NCI-H526 (cell line): ENCODE results near the gene NIPBL.
"Not testable (repeated sequence)": the region's sequence is repeated elsewhere in the genome, so short reads cannot be mapped to it uniquely, and the experiment has no call there.

Source experiments
- DNase-seq, 2 experiments: peaks; one replicate each; lab custom pipeline; 2025; lab: John Stamatoyannopoulos, UW

The NIPBL gene

DNA sequence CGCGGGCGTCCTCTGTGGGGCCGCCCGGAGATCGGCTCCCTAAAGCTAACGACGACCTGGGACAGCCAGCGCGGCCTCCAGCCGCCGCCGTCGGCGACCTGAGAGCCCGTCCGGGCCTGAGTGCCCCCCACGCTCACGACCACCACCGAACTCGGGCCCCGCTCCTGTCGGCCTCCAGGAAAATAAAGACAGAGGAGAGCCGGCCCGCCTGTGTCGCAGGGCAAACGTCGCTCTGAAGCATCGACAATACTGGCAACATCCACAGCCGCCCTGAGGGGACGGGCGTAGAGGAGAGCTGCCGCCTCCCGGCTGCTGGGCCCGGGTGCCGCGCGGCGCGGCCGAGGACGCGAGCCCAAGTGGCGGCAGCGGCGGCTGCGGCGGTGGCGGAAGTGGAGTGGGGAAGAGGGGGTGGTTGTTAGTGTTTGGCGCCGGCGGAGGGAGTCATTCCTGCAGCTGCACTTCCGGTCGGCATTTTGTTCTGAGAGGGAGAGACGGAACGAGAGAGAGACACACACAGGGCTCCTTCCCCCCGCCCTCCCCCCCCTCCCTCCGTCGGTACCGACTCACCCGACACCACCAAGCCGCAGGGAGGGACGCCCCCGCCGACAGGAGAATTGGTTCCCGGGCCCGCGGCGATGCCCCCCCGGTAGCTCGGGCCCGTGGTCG is at the start of gene NIPBL:
TSS of gene NIPBL (plus strand) at position 471 of the 666 bp plus-strand sequence. CDS start 76,928 bp downstream, outside the sequence.
- DNase-seq = peak; percentile 99

GRCh38 chr5:36832274-36832673 is 44.3 kb upstream of the NIPBL start:
- DNase-seq = no peak

- DNase-seq = no peak
Measured at GRCh38 chr5:36836831-36837230, 39.7 kb upstream of the NIPBL start.

DNA sequence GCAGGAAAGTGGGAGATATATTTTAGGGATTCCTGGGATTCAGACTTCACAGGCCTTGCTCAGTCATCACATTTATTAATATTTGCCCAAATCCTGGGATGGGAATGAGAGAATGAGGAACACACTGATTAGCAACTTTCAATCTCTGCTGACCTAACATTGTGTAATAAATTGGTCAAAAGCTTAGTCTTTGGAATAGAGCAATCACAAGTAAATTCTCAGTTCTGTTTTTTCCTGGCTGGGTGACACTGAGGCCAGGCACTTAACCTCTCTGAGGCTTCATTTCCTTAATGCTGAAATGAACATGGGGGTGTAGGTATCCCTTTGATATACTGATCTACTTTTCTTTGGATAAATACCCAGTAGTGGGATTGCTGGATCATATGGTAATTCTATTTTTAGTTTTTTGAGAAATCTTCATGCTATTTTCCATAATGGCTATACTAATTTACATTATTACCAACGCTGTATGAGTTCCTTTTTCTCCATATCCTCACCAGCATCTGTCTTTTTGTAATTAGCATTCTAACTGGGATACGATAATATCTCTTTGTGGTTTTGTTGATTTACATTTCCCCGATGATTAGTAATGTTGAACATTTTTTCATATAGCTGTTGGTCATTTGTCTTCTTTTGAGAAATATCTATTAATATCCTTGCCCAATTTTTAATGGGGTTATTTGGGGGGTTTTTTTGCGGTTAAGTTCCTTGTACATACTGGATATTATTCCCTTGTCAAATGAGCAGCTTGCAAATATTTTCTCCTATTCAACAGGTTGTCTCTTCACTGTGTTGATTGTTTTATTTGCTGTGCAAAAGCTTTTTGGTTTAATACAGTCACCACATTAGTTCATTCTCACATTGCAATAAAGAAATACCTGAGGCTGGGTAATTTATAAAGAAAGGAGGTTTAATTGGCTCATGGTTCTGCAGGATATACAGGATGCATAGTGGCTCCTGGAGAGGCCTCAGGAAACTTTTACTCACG is 36.8 kb upstream of the NIPBL start:
- peak; percentile 77 to 84 for DNase-seq

- no peak for DNase-seq
Measured at GRCh38 chr5:36841677-36842076, 34.9 kb upstream of the NIPBL start.

DNA sequence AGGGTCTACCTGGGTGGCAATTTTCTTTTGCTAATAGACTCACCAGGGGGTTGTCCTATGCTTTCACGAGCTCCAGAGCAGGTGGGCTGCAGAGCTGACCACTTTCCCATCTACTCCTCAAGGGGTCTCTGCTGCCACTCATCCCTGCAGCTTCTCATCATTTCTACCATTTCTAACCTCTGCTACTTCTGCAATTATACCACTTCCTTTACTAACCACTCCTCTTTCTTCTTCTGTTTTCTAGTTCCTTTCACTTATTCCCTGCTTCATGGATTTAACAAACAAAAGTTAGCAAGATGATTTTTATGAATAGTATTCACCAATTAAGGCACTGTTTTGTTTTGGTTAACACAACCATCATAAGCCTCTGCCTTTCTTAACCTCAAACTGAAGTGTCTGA is 34.5 kb upstream of the NIPBL start:
- DNase-seq = no peak

GRCh38 chr5:36844305-36844704 is 32.3 kb upstream of the NIPBL start:
- no peak for DNase-seq

DNA sequence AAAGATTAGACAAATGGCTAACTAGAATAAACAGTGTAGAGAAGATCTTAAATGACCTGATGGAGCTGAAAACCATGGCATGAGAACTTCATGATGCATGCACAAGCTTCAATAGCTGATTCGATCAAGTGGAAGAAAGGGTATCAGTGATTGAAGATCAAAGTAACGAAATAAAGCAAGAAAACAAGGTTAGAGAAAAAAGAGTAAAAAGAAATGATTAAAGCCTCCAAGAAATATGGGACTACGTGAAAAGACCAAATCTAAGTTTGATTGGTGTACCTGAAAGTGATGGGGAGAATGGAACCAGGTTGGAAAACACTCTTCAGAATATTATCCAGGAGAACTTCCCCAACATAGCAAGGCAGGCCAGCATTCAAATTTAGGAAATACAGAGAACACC is 28.0 kb upstream of the NIPBL start:
- not testable (repeated sequence) for DNase-seq

DNA sequence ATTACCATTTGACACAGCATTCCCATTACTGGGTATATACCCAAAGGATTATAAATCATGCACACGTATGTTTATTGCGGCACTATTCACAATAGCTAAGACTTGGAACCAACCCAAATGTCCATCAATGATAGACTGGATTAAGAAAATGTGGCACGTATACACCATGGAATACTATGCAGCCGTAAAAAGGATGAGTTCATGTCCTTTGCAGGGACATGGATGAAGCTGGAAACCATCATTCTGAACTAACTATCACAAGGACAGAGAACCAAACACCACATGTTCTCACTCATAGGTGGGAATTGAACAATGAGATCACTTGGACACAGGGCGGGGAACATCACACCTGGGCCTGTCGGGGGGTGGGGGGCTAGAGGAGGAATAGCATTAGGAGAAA is 23.7 kb upstream of the NIPBL start:
- DNase-seq = not testable (repeated sequence)

- no peak for DNase-seq
Measured at GRCh38 chr5:36854402-36855140, 22.0 kb upstream of the NIPBL start.

GRCh38 chr5:36855141-36855495 is 21.5 kb upstream of the NIPBL start:
- no peak for DNase-seq

- DNase-seq = no peak
Measured at GRCh38 chr5:36861871-36862270, 14.7 kb upstream of the NIPBL start.

DNA sequence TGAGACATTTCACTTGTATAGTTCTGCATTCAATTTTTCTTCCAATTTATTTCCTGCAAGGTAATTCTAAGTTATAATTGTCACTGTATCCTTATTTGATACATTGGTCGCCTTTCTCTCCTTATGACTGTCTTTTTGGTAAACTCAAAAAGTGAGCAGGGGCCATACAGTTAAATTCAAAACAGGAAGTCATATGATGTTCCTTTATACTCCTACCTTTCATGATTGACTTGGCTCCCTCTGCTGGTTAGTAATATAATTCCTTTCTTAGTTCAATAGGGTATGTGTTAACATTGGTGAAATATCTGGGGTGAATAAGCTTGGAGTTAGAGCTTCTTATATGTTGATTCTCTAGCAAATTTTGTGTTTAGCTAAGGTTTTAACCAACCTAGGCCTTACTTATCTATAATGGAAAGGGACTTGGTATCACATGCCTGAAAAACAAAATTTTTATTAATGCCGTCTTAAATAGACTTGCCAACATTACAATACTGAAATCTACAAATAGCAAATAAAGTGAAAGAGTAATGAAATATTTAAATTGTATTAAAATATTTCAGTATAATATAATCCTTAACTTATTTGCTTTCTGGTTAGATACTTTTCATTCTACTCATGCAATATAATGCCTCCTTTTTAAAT is 6.0 kb upstream of the NIPBL start:
- DNase-seq = peak; percentile 85 to 96

DNA sequence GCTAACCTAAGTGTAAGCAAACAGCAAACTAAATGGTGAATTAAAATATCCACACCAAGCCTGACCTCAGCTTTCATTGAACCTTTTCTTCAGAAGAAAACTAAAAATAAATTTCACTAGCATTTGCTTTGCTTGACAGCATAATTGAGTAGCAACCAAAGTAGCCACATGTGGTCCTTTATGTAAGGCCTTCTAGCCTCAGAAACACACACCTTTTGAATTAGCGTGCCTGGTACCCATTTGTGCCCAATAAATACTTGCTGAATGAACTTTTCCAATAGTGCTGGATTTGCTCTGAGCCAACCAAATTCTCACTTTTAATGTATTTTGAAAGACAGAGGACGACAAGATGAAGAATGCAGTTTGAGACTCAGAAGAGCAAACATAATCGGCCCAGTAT is 2.1 kb upstream of the NIPBL start:
- DNase-seq = peak; percentile 68 to 73

- DNase-seq = peak; percentile 77 to 85
Measured at GRCh38 chr5:36875051-36875789, 1.3 kb upstream of the NIPBL start.

DNA sequence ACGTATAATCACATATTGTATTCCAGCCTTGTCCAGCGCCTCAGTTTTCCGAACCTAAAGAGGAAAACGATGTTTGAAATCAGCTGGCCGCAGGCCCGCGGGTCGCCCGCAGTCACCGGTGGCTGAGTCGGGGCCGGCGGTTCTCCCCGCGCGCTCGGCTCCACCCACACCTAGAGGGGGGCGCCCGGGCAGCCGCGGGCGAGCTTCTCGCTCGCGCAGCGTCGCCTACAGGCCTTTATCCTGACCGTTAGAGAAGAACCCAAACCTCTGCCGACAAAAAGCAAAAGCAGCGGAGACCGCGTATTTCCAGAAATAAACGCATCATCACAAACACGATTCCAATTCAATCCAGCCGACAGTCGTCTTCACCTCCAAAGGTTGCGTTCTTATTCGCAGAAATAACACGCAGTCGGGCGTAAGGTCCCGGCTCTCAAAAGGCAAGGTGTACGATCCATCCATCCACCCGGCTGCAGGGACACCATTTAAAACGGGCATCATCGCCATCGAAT is 725 bp upstream of the NIPBL start:
- peak; percentile 79 to 96 for DNase-seq

DNA sequence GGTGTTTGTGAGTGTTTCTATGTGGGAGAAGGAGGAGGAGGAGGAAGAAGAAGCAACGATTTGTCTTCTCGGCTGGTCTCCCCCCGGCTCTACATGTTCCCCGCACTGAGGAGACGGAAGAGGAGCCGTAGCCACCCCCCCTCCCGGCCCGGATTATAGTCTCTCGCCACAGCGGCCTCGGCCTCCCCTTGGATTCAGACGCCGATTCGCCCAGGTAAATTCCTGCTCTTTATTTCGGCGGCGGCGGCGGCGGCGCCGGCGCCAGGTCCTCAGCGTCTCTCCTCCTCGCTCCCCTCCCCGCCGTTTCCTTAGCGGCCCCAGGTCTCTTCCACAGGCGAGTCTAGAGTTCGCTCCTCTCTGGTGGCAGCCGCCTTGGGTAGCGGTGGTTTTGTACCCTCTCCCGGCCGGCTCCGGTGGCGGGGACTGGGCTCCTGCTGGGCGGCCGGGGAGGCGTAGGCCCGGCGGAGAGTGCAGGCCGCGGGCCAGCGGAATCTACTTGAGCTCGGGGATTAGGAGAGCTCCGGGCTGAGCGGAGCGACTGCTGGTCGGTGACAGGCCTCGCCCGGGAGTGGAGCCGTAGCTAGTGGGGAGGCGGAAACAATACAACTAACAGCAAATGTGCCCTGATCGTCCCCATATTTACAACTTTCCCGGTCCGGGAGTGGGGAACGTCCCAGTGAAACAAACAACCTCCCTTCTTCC is 547 bp downstream of the NIPBL start:
- peak; percentile 84 to 93 for DNase-seq

GRCh38 chr5:36877667-36878391 is 1.3 kb downstream of the NIPBL start:
- peak; percentile 75 to 85 for DNase-seq

GRCh38 chr5:36878392-36879082 is 2.0 kb downstream of the NIPBL start:
- peak; percentile 76 to 84 for DNase-seq
